Activated CD8-positive, alpha-beta memory T cell treated with anti-CD3 and anti-CD28 coated beads for 1 hour (primary cell): ENCODE data around the gene RCOR3.
A peak's percentile ranks its signal among the peaks of the same experiment; 100 is the strongest.
"Not testable (repeated sequence)": the region's sequence is repeated elsewhere in the genome, so short reads cannot be mapped to it uniquely, and the experiment has no call there.

Experiments
- DNase-seq, 2 donors: peaks; one replicate each; pipeline ENCODE4 v3.0.0-alpha.2; 2020; ENCODE audit warnings: low read depth in 1 of 2; ENCODE audit errors: extremely low read depth in 1 of 2

The RCOR3 gene

GRCh38 chr1:211337430-211338223 lies 78.5 kb downstream of the RCOR3 start:
- DNase-seq = no peak

- DNase-seq = no peak
Measured at GRCh38 chr1:211338224-211338620, 79.1 kb downstream of the RCOR3 start.

GRCh38 chr1:211339631-211340041 lies 80.5 kb downstream of the RCOR3 start:
- DNase-seq = no peak

GRCh38 chr1:211340622-211341507 lies 81.7 kb downstream of the RCOR3 start:
- no peak for DNase-seq

- no peak for DNase-seq
Measured at GRCh38 chr1:211341999-211342398, 82.8 kb downstream of the RCOR3 start.

GRCh38 chr1:211343607-211344006 lies 84.4 kb downstream of the RCOR3 start:
- DNase-seq = no peak

GRCh38 chr1:211344152-211344618 lies 85.0 kb downstream of the RCOR3 start:
- no peak for DNase-seq

GRCh38 chr1:211345719-211346118 lies 86.6 kb downstream of the RCOR3 start:
- no peak for DNase-seq

GRCh38 chr1:211347077-211347844 lies 88.1 kb downstream of the RCOR3 start:
- DNase-seq = no peak

GRCh38 chr1:211348547-211348946 lies 89.4 kb downstream of the RCOR3 start:
- DNase-seq = no peak

- no peak for DNase-seq
Measured at GRCh38 chr1:211349741-211350140, 90.6 kb downstream of the RCOR3 start.

GRCh38 chr1:211352055-211352454 lies 92.9 kb downstream of the RCOR3 start:
- not testable (repeated sequence) for DNase-seq

GRCh38 chr1:211352465-211352864 lies 93.3 kb downstream of the RCOR3 start:
- no peak for DNase-seq

GRCh38 chr1:211352985-211353515 lies 93.9 kb downstream of the RCOR3 start:
- DNase-seq = peak in 1 of 2 donors; percentile 32

- DNase-seq = no peak
Measured at GRCh38 chr1:211353562-211354212, 94.5 kb downstream of the RCOR3 start.

- no peak for DNase-seq
Measured at GRCh38 chr1:211355873-211356272, 96.7 kb downstream of the RCOR3 start.

- DNase-seq = no peak
Measured at GRCh38 chr1:211356723-211357407, 97.7 kb downstream of the RCOR3 start.

- DNase-seq = no peak
Measured at GRCh38 chr1:211358685-211359084, 99.5 kb downstream of the RCOR3 start.

GRCh38 chr1:211359876-211360275 lies 100.7 kb downstream of the RCOR3 start:
- DNase-seq = no peak

GRCh38 chr1:211361202-211361601 lies 102.0 kb downstream of the RCOR3 start:
- DNase-seq = no peak
